Measurements from ENCODE around the gene CHD9. TPM values are rescaled to one million over a fixed set of nuclear protein-coding genes. Genes with fewer than 3 reads are reported as not detected.
"Not testable (repeated sequence)": the region's sequence is repeated elsewhere in the genome, so short reads cannot be mapped to it uniquely, and the experiment has no call there.

CHD9 gene
- total RNA-seq, 1 donor from 2014 or later: 24.6 TPM

DNA sequence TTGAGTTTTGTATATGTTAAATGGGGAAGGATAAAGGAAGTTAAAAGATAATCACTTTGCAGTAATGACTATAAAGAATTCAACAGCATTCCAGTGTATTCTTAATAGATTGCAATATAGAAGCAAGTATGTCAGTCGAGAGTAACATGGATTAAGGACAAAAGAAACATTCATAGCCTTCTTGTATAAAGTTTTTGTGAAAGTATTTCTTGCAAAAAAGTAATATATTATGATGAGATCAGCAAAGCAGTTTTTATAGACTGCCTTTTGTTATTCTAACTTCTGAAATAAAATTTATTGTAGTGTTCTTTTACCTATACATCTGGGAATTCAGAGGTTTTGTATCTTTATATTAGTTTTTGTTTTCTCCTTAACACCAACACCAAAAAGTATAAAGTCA lies 194.5 kb downstream of the CHD9 start:
- intact Hi-C loops (cut with micrococcal nuclease): no loop called here

DNA sequence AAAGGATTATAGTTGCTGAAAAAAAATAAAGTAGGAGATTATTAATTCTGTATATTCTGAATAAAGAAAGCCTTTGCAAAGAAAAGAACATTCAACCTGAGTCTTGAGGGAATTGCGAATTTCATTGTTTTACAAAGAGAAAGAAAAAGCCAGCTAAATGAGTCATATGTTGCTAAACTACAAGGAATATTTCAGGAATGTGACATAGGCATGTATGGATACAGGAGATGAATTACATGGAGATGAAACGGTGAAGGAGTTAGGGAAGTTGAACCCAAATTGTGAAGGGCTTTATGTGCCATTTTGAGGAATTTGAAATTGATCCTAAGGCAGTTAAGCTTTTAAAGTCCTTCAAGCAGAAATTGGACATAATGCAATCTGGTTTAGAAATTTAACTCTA lies 202.2 kb downstream of the CHD9 start:
- intact Hi-C loops (cut with micrococcal nuclease): no loop called here

DNA sequence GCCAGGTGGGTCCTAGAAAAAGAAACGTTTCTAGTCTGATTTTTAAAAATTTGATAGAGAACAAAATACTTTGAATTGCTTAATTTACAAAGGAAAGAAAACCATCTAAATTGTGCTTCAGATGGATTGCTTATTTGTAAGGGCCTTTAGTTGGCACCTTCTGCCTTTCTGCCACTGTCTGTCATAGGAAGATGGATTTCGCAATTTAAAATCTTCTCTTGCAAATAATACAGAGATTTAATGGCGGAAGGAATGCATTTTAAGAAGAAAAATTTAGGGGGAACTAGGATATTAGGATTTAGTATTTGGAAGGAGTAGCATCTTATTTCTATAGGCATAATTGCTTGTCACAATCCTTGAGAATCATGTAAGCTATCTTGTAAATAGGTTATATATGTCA lies 204.0 kb downstream of the CHD9 start:
- intact Hi-C loops (cut with micrococcal nuclease): no loop called here

DNA sequence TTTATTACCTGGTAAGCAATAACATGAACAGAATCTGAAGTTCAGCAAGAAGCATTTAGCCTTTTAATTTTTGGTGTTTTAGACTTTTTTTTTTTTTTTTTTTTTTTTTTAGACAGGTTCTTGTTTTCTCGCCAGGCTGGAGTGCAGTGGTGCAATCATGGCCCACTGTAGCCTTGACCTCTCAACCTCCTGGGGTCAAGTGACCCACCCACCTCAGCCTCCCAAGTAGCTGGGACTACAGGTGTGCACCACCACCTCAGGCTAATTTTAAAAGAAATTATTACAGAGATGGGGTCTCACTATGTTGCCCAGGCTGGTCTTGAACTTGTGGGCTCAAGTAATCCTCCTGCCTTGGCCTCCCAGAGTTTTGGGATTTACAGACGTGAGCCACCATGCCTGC lies 206.5 kb downstream of the CHD9 start:
- intact Hi-C loops (cut with micrococcal nuclease): no loop called here

DNA sequence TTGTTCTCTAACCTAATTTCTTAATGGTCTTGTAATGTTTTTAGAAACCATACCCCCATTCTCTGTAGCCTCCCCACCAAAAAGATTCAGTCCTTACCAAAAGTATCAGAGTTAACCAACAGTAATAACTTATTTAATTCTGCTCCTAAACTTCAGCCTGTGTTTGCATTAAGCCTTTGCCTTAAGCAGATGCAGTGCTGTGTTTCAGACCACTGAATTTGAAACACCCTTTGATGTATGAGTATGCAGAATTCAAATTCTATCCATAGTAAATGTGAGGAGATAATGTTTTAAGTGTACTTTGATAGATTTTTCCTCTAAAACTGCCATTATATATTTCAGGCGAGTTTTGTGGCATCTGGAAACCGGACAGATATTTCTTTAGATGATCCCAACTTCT lies 207.9 kb downstream of the CHD9 start:
- intact Hi-C loops (cut with micrococcal nuclease): no loop called here

DNA sequence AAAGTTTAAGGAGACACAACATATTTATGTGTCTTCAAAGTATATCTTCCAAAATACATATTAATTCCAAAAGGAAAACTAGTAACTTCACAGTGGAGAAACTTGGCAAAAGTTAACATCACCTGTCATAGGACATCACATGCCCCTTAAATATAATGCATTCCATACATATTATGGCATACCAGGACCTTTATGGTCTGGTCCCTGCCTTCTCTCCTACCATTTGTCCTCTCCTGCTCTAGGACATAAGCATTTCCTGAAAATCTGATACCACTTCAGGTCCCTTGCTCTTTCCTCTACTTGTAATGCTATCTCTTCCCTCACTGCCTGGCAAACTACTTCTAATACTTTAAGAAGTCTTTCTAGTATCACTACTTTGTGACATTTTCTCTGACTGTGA lies 211.4 kb downstream of the CHD9 start:
- intact Hi-C loops (cut with micrococcal nuclease): loop anchor here (5.0 kb wide), 1 partner anchor 236 kb away; the partner anchor contains the start of gene AKTIP

DNA sequence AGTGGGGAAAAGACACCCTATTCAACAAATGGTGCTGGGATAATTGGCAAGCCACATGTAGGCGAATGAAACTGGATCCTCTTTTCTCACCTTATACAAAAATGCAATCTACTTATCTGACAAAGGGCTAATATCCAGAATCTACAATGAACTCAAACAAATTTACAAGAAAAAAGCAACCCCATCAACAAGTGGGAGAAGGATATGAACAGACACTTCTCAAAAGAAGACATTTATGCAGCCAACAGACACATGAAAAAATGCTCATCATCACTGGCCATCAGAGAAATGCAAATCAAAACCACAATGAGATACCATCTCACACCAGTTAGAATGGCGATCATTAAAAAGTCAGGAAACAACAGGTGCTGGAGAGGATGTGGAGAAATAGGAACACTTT lies 223.7 kb downstream of the CHD9 start:
- intact Hi-C loops (cut with micrococcal nuclease): not testable (repeated sequence)

DNA sequence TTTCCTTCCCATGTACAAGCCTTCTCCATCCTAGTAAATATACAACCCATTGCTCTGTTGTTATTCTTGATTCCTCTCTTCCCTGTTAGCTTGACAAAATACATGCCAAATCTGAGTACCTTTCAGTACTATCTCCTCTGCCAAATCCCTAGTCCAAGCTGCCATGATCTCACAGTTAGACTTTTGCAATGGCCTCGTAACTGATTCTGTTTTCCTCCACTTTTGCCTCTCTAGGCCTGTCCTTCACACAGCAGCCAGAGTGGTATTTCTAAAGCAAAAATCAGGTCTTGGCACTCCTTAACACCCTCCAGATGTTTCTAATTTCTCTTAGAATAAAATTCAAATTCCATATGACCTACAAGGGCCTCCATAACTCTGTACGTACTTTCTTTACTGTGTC lies 226.5 kb downstream of the CHD9 start:
- intact Hi-C loops (cut with micrococcal nuclease): no loop called here

DNA sequence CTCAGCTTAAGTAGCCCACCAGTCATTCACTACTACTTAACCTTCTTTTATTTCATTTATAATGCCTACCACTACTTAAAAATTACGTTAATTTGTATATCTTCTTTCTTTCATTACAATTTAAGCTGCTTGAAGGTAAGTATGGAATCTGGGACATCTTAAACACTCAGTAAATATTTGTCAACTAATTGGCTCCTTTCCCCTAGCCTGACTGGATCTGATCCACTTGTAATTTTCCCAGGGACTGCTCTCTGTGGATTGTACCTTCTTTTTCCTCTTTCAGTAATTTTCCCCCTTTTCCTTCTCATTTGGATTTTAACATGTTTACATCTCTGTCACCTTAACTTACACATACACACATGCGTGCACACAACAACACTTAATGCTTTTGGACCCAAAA lies 227.1 kb downstream of the CHD9 start:
- intact Hi-C loops (cut with micrococcal nuclease): loop anchor here (2.0 kb wide), 1 partner anchor 305 kb away; no protein-coding TSS in a partner anchor

DNA sequence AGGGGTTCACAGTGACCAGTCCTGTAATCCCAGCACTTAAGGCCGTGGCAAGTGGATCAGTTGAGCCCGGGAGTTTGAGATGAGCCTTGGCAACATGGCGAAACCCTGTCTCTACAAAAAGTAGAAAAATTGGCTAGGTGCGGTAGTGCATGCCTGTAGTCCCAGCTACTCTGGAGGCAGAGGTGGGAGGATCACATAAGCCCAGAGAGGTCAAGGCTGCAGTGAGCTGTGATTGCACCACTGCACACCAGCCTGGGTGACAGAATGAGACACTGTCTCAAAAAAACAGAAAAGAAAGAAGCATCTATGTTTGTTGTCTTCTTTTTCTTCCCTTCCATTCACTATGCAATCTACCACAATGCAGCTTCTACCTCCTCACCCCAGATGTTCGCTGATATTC lies 227.5 kb downstream of the CHD9 start:
- intact Hi-C loops (cut with micrococcal nuclease): loop anchor here (2.0 kb wide), 1 partner anchor 306 kb away; no protein-coding TSS in a partner anchor

DNA sequence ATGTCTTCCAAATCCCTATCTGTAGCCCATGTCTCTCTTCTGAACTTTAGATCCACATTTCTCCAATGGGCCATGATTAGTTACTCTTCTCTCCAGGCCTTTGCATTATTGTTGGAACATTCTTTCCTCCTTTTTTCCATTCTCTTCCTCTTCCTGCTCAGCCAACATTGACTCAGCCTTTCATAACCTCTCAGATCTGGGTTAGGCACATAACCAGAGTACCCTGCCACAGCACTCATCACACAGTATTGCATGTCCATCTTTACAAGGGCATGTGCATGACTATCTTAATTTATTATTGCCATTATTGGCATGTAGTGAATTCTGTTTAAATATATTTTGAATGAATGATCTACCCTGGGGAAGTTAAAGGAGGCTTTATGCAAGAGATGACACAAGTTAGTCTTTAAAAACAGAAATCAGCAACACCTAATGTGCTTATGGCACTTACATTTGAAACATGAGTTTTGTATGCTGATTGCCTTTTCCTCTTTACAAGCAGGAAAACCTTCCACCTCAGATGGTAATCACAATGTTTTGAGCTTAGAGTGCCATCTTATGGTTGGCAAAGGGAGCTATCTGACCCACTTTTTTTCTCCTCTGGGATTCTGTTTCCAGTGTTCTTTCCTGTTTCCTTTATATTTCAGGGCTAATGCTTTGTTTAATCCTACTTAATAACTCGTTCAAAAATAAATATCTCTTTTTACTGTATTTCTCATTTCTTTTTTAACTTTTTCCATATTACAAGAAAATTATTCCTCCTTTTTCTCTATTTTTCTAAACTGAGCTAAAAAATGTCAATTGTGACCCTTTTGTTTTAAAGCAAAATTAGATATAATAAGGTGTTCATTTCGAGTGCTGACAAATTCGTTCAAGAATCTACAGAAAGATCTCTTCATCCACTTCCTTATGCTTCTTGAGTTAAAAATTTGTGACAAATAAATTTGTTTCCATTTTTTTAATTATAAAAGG lies 228.5 kb downstream of the CHD9 start:
- intact Hi-C loops (cut with micrococcal nuclease): loop anchor here (1.0 to 2.0 kb wide), 2 partner anchors 228 to 306 kb away; no protein-coding TSS in a partner anchor

DNA sequence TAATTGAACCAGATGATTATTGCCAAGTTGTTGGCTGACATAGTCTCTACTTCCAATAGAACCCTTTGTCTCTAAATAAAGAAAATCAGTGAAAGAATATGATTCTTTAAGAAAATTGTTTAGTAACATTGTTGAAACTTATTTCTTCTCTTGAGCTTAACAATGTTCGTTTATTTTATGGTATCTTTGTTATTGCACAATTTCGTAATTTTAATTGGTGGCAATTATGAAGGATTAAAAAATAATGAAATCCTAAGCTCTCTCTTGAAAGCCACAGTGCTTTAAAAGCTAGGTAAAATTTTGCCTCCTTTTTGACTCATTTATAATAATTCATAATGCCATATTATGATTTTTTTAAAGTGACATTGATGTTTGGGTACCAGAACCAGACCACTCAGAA lies 230.4 kb downstream of the CHD9 start:
- intact Hi-C loops (cut with micrococcal nuclease): no loop called here

DNA sequence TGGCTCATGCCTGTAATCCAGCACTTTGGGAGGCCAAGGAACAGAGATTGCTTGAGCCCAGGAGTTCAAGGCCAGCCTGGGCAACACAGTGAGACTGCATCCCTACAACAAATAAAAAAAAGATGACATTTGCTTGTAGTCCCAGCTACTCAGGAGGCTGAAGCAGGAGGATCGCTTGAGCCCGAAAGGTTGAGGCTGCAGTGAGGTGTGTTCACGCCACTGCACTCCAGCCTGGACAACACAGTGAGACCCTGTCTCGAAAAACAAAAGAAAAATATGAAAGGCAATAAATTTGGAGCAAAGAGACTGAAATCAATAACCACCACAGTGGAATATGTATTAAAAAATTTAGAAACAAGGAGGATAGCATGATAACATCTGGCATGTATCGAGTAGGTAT lies 235.7 kb downstream of the CHD9 start:
- intact Hi-C loops (cut with micrococcal nuclease): no loop called here

DNA sequence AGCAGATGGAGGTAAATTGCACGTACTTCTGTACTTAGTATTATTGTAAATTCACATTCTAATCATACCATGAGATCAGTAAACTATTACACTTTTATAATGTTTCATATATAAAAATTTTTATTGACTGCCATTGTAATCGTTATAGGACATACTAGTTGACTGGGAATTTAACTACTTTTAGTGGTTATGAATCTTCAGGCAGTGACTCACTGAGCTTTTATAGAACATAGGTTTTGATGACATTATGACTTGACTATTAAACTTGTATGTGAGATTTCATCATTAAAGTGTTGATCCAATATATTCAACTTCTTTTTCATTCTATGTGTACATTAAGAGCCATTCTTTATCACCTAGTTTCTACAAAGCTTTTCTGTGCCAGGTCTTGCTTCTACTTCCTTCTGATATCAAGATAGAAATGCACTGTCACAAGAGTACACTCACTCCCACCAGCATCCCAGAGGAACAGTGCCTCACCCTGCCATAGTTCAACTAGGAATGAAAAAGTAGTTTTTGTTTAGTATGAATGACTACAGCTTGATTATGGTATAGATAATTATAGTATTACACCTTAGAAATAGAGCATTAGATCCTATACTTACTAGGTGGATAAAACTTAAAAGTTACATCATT lies 237.1 kb downstream of the CHD9 start:
- intact Hi-C loops (cut with micrococcal nuclease): no loop called here

DNA sequence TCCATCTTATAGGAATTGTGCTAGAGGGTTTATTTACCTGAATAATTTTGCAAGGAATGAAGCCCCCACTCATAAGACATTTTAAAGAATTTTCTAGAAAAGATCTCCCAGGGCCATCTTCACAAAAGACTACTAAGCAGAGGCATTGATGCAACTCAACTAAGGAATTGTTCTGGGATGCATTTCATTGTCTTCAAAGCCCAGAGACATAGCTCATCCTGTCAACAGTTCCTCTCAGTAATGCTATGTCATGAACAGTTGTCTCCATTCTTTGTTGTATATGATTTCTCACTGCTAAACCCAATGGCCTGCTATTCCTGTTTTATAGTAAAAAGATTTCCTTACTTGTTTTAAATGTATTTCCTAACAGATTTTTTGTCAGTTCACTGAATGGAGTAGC lies 242.7 kb downstream of the CHD9 start:
- intact Hi-C loops (cut with micrococcal nuclease): no loop called here

DNA sequence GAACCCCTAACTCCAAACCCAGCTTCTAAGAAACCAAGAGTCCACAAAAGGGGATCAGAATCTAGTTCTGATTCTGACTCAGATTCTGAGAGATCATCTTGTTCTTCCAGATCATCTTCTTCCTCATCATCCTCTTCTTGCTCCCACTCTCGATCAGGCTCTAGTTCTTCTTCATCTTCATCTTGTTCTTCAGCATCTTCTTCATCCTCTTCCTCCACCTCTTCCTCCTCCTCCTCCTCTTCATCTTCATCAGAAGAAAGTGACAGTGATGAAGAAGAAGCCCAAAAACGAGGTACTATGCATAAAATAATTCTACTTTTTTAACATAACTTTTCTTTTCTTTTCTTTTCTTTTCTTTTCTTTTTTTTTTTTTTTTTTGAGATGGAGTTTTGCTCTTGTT lies 249.5 kb downstream of the CHD9 start:
- intact Hi-C loops (cut with micrococcal nuclease): no loop called here

DNA sequence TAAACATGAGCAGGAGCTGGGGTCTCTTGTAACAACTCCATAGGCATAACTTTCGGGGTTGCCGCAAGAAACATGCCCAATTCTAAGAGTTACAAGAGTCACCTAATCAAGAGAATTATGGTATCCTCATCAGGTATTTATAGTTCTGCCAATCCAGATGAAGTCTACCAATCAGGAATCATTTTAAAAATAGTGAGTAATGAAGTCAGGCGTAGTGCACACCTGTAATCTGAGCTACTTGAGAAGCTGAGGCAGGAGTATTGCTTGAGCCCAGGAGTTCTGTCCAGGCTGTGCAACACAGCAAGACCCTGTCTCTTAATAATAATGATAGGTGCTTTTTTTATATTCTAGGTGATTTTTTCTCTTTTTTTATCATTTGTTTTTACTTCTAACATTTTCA lies 251.0 kb downstream of the CHD9 start:
- intact Hi-C loops (cut with micrococcal nuclease): no loop called here

DNA sequence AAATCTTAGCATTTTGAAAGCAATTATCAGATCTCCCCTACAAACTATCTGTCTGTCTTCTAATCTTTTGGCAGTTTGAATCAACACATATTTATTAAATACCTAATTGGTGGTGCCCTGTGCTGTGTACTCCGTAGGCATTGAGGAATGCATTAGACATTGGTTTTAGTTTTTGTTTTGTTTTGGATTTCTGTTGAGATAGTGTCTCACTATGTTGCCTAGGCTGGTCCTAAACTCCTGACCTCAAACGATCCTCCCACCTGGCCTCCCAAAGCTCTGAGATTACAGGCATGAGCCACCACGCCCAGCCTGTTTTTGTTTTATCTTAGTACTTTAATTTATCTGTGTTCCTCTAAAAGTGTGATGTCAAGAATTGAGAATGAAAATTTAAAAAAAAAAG lies 254.7 kb downstream of the CHD9 start:
- intact Hi-C loops (cut with micrococcal nuclease): no loop called here

DNA sequence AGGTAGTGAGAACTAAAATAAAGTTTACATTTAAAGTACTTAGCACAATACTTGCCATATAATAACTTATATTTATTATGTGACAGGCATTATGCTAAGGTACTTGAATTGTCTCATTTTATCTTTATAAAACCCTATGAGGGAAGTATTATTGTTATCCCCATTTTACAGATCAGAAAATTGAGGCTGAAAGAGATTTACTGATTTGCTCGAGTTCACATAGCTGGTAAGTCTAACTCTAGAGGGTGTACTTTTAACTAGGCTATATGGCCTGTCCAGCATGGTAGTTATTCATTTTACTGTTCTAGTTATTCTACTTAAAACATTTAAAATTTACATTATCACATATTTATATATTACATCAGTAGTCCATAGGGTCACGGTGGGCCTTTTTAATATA lies 266.2 kb downstream of the CHD9 start:
- intact Hi-C loops (cut with micrococcal nuclease): no loop called here

DNA sequence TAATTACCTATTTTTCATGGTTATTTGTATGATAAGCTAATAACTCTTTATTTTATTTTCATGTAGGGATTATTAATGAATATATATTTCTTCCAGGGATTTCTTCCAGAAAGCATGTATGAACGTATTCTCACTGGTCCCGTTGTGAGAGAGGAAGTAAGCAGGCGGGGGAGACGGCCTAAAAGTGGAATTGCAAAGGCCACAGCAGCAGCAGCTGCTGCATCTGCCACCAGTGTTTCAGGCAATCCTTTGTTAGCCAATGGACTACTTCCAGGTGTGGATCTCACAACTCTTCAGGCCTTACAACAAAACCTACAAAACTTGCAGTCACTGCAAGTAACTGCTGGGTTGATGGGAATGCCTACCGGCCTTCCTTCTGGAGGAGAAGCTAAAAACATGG lies 269.1 kb downstream of the CHD9 start:
- intact Hi-C loops (cut with micrococcal nuclease): no loop called here

DNA sequence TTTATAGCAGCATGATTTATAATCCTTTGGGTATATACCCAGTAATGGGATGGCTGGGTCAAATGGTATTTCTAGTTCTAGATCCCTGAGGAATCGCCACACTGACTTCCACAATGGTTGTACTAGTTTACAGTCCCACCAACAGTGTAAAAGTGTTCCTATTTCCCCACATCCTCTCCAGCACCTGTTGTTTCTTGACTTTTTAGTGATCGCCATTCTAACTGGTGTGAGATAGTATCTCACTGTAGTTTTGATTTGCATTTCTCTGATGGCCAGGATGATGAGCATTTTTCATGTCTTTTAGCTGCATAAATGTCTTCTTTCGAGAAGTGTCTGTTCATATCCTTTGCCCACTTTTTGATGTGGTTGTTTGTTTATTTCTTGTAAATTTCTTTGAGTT lies 276.2 kb downstream of the CHD9 start:
- intact Hi-C loops (cut with micrococcal nuclease): not testable (repeated sequence)

DNA sequence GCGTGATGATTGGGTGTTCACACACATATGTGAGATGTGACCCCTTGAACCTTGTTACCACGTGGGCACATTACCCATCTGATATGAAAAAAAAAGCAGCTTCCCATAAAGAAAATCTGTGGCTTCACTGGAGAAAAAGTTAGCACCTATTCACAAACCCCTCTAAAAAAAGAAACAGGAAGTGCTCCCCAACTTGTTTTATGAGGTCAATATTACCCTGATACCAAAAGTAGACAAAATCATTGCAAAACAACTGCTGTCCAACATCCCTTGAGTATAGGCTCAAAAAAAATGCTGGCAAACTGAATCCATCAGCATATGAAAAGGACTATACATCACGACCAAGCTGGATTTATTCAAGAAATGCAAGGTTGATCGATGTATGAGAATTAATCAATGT lies 279.8 kb downstream of the CHD9 start:
- intact Hi-C loops (cut with micrococcal nuclease): no loop called here

DNA sequence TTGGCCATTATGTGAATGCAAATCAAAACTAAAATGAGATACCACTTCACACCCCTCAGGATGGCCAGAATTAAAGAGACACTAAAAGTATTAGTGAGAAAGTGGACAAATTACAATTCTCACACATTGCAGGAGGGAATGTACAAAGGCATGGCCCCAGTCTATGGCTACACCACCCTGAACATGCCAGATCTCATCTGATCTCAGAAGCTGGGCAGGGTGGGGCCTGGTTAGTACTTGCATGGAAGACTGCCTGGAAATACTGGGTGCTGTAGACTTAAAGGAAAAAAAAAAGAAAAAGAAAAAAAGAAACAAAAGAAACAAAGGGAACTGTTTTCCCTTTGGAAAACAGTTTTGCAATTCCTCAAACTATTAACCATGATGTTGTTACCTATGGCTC lies 282.5 kb downstream of the CHD9 start:
- intact Hi-C loops (cut with micrococcal nuclease): no loop called here
